Tibial nerve (tissue), 4 donors: ENCODE data around the gene PSTPIP1. TPM values are rescaled to one million over a fixed set of nuclear protein-coding genes. Genes with fewer than 3 reads are reported as not detected.
A peak's percentile ranks its signal among the peaks of the same experiment; 100 is the strongest.

ENCODE experiments used
- DNase-seq, 2 donors: peaks; one replicate each; pipeline ENCODE4 v3.0.0-alpha.2; 2019; ENCODE audit warnings: low spot score in 2 of 2
- H3K27ac ChIP-seq, 4 donors: fragments of 200-600 bp; sonication (generic) in 3 of 4; one replicate each; pipeline ENCODE4 v1.5.1; 2017 to 2019; ENCODE audit warnings: mild to moderate bottlenecking in 1 of 4
- H3K27me3 ChIP-seq, 2 donors: fragments of 200-600 bp; sonication (generic) in 1 of 2; one replicate each; pipeline versions ENCODE4 v1.5.1 to v1.6.0; 2017 to 2019
- H3K36me3 ChIP-seq, 3 donors: fragments of 200-600 bp; sonication (generic); one replicate each; pipeline ENCODE4 v1.5.1; 2018 to 2019
- H3K4me1 ChIP-seq, 4 donors: fragments of 200-600 bp; sonication (generic) in 3 of 4; one replicate each; pipeline ENCODE4 v1.5.1; 2017 to 2019
- H3K4me3 ChIP-seq, 4 donors: fragments of 200-600 bp; sonication (generic) in 3 of 4; one replicate each; pipeline ENCODE4 v1.5.1; 2017 to 2019; ENCODE audit warnings: mild to moderate bottlenecking in 1 of 4, moderate library complexity in 1 of 4
- H3K9me3 ChIP-seq, 4 donors: fragments of 200-600 bp; sonication (generic) in 3 of 4; one replicate each; pipeline ENCODE4 v1.5.1; 2017 to 2019
- EP300 ChIP-seq, 2 donors: sonication (generic); formaldehyde crosslinking; IDR thresholded peaks; one replicate each; pipeline ENCODE4 v1.6.1; 2017; ENCODE audit warnings: antibody characterized with exemption in 2 of 2, mild to moderate bottlenecking in 1 of 2
- POLR2A ChIP-seq, 2 donors: fragments of 450-650 bp; IDR thresholded peaks; one replicate each; pipeline ENCODE4 v1.6.1; 2017; ENCODE audit warnings: antibody characterized with exemption in 2 of 2, mild to moderate bottlenecking in 2 of 2, moderate library complexity in 2 of 2
- WGBS, 2 donors: methylation state at CpG; one replicate each; pipeline ENCODE4 v1.1.5; 2018; 5-methylcytosine and 5-hydroxymethylcytosine counted together
- total RNA-seq, 4 donors: library from RNA; depleted of rRNA; stranded (reverse); fragments of >200 nt; gene quantifications; one replicate each; pipeline ENCODE4 v1.1.0, GENCODE V29; 2016
- TF ChIP-seq, protein P1 (sequence below), 5 experiments: fragments of 200-600 bp in 3 of 5; fragments of 450-650 bp in 2 of 5; sonication (generic) in 3 of 5; IDR thresholded peaks; one replicate each; pipeline ENCODE4 v1.5.1; 2016 to 2019; ENCODE audit warnings: antibody characterized with exemption in 5 of 5, mild to moderate bottlenecking in 3 of 5, moderate library complexity in 2 of 5

Gene PSTPIP1
- total RNA-seq, 4 donors from 2014 or later, result 13.6 to 54.6 (median 19.3) TPM

DNA sequence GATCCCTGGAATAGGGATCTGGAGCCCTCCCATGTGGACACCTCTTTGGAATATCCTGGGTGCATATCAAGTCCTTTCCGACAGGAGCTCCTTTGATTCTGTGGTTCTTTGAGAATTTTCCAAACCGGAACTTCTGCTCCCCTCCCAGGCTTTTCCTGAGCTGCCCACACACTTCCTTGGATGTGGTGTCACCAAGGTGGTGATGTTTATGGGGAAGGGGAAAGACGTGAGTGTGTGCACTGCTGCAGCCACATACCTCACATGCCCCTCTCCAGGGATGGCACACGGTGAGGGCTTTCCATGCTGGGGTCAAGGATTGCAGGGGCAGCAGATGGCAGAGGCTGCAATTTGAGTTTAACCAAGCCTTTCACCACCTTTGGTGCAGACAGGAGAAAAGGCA, 27.9 kb upstream of the PSTPIP1 start:
- no peaks in the 10 kb centered on the region for H3K27me3 ChIP-seq
- H3K4me1 ChIP-seq, result peaks cover 0 to 15% (median 0%) of the 10 kb centered on the region in 4 donors
- H3K4me3 ChIP-seq, result no peak overlapping the region
- no peak for DNase-seq
- 38 to 47% methylated on average over 4 of the region's 4 CpGs for WGBS, 2 donors
- H3K36me3 ChIP-seq, result no peaks in the 10 kb centered on the region
- no peak for TF ChIP-seq EP300 (IDR thresholded peaks at IDR 0.05)
- TF ChIP-seq, protein P1, sequence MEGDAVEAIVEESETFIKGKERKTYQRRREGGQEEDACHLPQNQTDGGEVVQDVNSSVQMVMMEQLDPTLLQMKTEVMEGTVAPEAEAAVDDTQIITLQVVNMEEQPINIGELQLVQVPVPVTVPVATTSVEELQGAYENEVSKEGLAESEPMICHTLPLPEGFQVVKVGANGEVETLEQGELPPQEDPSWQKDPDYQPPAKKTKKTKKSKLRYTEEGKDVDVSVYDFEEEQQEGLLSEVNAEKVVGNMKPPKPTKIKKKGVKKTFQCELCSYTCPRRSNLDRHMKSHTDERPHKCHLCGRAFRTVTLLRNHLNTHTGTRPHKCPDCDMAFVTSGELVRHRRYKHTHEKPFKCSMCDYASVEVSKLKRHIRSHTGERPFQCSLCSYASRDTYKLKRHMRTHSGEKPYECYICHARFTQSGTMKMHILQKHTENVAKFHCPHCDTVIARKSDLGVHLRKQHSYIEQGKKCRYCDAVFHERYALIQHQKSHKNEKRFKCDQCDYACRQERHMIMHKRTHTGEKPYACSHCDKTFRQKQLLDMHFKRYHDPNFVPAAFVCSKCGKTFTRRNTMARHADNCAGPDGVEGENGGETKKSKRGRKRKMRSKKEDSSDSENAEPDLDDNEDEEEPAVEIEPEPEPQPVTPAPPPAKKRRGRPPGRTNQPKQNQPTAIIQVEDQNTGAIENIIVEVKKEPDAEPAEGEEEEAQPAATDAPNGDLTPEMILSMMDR (IDR thresholded peaks at IDR 0.05), result no peak
- no peak for TF ChIP-seq POLR2A (IDR thresholded peaks at IDR 0.05)
- no peak overlapping the region for H3K27ac ChIP-seq
- H3K9me3 ChIP-seq, result no peaks in the 10 kb centered on the region

DNA sequence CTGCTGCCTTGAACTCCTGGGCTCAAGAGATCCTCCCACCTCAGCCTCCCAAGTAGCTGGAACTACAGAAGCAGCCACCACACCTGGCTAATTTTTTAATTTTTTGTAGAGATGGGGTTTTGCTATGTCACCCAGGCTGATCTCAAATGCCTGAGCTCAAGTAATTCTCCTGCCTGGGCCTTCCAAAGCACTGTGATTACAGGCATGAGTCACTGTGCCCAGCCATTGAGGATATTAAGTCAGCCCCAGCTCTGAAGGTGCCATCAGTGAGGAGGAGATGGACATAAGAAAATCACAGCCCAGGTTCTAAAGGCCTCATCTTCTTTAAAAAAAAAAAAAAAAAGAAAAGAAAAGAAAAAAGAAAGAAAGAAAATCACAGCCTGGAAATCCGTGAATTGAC, 26.6 kb upstream of the PSTPIP1 start:
- no peak for TF ChIP-seq EP300 (IDR thresholded peaks at IDR 0.05)
- TF ChIP-seq, protein P1 (IDR thresholded peaks at IDR 0.05), result no peak
- no peak for TF ChIP-seq POLR2A (IDR thresholded peaks at IDR 0.05)
- Histone ChIP-seq H3K36me3 (no peaks in the 10 kb centered on the region), H3K27me3 (no peaks in the 10 kb centered on the region), H3K4me3 (no peak overlapping the region), H3K27ac (no peak overlapping the region), H3K4me1 (peaks cover 0 to 16% (median 0%) of the 10 kb centered on the region in 4 donors), H3K9me3 (no peaks in the 10 kb centered on the region)
- WGBS, 2 donors, result 90 to 97% methylated on average over 1 of the region's 1 CpG
- no peak for DNase-seq

DNA sequence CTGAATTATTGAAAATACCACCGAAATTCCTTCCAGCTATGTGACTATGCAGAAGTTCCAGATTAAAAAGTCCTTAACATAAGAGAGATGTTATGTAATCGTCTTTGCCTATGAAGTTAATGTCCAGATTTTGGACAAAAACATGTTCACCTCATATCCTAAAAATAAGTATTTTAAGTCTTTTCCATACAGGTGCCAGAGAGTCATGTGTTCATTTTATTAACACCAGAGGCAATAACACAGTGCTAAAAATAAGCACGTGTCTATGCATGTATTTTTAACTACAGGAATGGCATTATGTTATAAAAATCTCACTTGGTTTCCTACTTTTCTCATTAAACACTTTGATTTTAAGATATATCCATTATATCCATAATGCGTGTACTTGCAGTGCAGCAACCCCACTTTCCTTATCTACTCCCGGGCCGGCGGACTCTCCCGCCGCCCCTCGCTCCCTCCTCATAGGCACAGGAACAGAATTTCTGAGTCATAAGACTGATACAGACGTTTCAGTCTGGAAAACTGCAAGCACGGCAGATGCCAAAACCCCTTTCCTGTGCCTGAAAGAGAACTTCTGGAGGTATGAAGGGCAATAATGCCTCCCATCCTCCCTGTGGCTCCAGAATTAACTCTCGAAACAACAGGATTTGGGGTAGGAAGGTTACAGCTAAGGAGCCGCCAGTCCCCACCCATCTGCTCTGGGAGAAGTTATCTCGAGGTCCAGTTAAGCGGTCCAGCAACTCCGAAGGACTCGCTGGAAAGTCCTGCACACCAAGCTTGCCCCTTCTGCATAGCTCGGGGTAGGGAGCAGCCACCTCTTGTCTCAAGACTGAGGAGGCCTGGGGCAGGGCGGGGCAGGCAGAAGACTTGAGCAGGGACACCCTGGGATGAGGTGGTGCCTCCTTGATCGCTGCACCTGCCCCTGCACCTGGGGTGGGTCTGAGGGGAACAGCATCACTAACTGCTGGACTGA, 22.3 kb upstream of the PSTPIP1 start:
- Histone ChIP-seq H3K27me3 (no peaks in the 10 kb centered on the region), H3K9me3 (no peaks in the 10 kb centered on the region), H3K36me3 (no peaks in the 10 kb centered on the region), H3K4me3 (peak overlapping the region in 1 of 4 donors; percentile 25), H3K27ac (peak overlapping the region in 1 of 4 donors; percentile 20), H3K4me1 (peaks cover 0 to 9% (median 0%) of the 10 kb centered on the region in 4 donors)
- DNase-seq, result no peak
- WGBS, 2 donors, result 60 to 68% methylated on average over 18 to 21 of the region's 21 CpGs
- TF ChIP-seq POLR2A (IDR thresholded peaks at IDR 0.05), result no peak
- TF ChIP-seq, protein P1 (IDR thresholded peaks at IDR 0.05), result no peak
- no peak for TF ChIP-seq EP300 (IDR thresholded peaks at IDR 0.05)

DNA sequence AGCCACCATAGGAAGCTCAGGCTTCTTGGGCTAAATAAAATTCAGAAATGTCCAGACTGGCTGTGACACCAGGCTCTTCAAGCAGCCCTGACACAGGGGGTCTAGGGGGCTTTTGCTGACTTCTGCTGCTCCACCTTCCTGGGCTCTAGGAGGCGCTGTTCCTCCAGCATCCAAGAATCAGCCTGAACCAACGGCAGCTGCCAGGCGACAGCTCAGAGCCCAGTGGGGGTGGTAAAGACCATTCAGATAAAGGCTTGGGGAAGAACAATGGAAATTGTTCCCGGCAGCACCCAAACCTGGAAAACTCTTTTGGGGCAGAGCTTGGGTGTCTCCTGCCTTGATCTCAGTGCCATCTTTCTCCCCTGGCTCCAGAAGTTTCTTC, 21.6 kb upstream of the PSTPIP1 start:
- Histone ChIP-seq H3K4me1 (peaks cover 0 to 9% (median 0%) of the 10 kb centered on the region in 4 donors), H3K4me3 (no peak overlapping the region), H3K9me3 (no peaks in the 10 kb centered on the region), H3K36me3 (no peaks in the 10 kb centered on the region), H3K27me3 (no peaks in the 10 kb centered on the region), H3K27ac (no peak overlapping the region)
- TF ChIP-seq, protein P1 (IDR thresholded peaks at IDR 0.05), result peak in 3 of 5 experiments; percentile 6 to 29 (median 29)
- TF ChIP-seq EP300 (IDR thresholded peaks at IDR 0.05) (no peak), POLR2A (IDR thresholded peaks at IDR 0.05) (no peak)
- WGBS, 2 donors, result 21 to 34% methylated on average over 4 of the region's 4 CpGs
- DNase-seq, result no peak

DNA sequence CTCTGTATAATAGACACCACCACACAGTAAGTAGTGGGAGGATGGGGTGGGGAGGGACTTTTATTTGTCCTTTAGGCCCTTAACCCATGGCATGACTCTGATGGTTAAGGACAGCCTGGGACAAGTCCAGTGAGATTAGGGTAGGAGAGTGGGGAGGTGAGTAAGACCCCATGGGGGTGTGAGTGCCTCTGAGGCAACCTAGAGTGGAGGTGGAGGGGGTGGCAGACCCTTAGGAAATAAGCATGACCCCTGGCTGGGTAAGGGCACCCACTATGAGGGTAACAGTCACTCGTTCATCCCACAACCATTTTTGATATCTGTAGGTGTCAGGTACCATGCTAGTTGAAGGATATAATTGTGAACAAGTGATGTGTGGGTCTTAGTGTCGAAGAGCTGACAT, 21.0 kb upstream of the PSTPIP1 start:
- Histone ChIP-seq H3K4me1 (peaks cover 0 to 9% (median 0%) of the 10 kb centered on the region in 4 donors), H3K27me3 (no peaks in the 10 kb centered on the region), H3K9me3 (no peaks in the 10 kb centered on the region), H3K4me3 (no peak overlapping the region), H3K36me3 (no peaks in the 10 kb centered on the region), H3K27ac (no peak overlapping the region)
- no peak for DNase-seq
- TF ChIP-seq, protein P1 (IDR thresholded peaks at IDR 0.05), result no peak
- TF ChIP-seq POLR2A (IDR thresholded peaks at IDR 0.05) (no peak), EP300 (IDR thresholded peaks at IDR 0.05) (no peak)
- WGBS, 2 donors, result 93 to 96% methylated on average over 2 of the region's 2 CpGs
